UCSD-AML1 (cell line): ENCODE measurements around the gene SLC16A7.

Experiments used
- DNase-seq: peaks from one replicate; lab custom pipeline; 2025; ENCODE audit not compliant: unreplicated experiment; lab: John Stamatoyannopoulos, UW

Gene SLC16A7

GRCh38 chr12:59660921-59661597 is 65.2 kb downstream of the SLC16A7 start:
- DNase-seq = no peak

- DNase-seq = no peak
Measured at GRCh38 chr12:59664495-59664894, 68.7 kb downstream of the SLC16A7 start.

DNA sequence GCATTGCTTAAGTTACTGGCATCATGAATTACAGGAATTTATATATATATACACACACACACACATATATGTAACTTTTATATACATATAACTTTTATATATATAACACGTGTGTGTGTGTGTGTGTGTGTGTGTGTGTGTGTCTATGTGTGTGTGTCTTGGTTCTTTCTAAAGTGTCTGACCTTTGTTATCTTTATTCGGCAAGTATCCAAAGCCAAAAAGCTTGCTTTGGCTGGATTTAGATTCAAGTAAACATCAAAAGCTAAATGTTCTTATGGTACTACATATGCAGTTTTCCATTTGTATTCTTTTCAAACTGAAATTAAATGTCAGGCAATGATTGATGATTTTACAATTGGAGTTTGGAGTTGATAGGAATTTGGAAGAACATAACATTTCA is 69.9 kb downstream of the SLC16A7 start:
- DNase-seq = no peak

- DNase-seq = no peak
Measured at GRCh38 chr12:59668674-59669073, 72.8 kb downstream of the SLC16A7 start.

DNA sequence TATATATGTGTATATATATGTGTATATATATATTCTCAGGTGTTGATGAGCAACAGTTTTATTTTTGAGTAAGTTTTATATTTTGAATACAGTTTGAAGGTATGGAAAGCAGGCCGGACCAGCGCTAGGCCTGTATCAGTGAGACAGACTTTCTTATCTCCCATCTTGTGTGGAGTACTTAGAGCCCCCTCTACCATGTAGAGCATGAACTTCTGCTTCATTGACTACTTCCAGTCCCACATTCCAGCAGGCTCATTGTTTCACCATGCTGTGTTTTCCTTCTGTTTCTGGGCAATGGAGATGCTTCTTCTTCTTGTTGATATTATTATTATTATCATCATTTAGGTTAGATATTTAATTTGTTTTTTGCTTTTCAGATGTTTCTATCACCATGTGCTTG is 76.4 kb downstream of the SLC16A7 start:
- DNase-seq = no peak

DNA sequence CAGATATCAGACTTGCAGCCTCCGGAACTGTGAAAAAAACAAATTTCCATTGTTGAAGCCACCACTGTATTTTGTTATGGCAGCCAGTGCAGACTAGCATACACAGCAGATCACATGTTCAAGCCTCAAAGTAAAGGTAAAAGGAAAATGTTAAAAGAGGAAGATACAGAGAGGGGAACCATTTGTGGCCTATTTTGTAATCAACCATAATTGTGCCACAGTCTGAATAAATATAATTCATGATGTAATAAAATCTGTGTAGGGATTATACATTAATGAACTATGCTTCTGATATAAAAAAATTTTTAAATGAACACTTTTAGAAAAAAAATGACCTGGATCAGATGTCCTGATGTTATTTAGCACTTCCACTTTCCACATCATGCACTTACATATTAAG is 79.6 kb downstream of the SLC16A7 start:
- no peak for DNase-seq

- no peak for DNase-seq
Measured at GRCh38 chr12:59677857-59678256, 82.0 kb downstream of the SLC16A7 start.

DNA sequence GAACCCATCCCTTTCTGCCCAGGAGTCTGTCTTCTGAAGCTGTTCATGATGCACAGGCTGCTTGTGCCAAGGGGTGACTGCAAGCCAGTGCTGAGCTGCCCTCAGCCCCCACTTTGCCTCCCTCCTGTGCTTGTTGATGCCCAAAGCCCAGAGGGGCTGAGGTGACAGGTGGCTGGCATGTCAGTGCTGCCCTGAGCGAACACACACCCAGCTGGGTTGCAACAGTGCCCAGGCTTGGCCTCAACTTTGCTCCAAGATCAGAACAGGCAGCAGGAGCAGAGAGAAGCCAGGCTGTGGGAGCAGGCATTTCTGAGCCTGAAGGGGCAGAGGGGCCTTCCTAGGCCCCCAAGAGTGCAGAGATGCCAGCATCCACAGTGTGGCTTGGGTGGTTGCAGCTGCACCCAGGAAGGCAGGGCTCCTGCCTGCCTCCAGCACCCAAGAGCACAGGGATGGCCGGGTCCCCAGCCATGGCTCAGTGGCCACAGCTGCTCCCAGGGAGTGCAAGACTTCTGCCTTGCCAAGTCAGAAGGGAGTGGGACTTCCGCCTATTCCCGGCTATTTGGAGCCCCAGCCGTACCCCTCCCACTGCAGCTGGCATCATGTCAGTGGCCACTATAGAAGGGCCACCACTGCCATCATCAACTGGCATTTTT is 83.1 kb downstream of the SLC16A7 start:
- DNase-seq = no peak

GRCh38 chr12:59689776-59690175 is 93.9 kb downstream of the SLC16A7 start:
- DNase-seq = no peak

- no peak for DNase-seq
Measured at GRCh38 chr12:59695379-59695778, 99.5 kb downstream of the SLC16A7 start.

- no peak for DNase-seq
Measured at GRCh38 chr12:59698600-59698999, 102.8 kb downstream of the SLC16A7 start.

DNA sequence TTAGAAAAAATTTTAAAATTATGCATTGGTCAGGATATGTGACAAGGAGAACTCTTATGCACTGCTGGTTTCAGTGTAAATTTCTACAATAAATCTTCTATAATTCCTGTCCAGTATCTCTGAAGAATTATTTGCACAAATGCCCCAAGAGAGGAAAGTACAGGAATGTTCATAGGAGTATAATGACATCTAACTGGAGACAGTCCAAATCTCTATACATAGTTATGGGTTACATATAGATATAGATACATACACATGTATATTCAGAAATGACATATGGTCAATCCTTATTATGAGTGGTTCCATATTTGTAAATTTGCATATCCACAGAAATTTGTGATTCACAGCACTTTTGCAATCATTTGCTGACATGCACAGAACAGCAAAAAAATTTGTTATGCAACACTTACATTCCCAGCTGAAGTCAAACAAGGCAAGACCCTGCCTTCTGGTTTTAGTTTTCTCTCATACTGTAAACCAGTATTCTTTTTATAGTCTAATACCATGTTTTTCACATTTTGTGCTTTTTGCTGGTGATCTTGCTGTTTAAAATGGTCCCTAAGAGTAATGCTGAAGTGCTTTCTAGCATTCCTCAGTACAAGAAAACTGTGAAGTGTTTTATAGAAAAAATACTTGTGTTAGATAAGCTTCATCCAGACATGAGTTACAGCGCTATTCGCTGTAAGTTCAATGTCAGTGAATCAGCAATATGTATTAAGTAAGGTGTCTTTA is 103.8 kb downstream of the SLC16A7 start:
- DNase-seq = no peak

DNA sequence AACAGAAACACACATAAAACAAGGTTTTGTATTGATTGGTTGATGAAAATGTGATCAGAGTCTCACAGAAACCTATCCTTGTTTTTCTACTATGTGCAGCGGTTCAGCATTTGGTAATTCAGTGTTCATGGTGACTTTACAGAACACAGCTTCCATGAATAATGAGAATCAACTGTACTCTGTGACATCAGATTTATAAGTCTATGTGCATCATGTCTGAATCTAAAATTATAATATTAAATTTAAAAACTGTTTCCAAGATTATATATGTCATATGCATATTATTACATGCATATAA is 104.3 kb downstream of the SLC16A7 start:
- no peak for DNase-seq

DNA sequence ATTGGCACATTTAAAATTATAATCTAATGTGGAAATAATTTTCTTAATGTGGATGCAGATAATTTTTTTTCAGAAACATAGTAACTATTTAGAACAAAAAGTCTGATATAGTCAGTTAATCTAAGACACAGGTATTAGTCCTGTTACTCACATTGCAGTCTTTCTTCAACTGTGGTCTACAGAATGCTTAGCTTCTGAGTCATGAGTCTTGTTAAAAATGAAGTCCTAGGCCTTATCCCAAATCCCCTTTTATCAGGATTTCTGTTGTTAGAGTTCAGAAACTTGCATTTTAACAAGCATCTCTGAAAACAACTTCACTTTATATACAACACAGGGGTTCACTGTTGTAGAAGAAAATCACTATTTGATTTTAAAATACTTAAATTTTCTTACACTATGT is 112.2 kb downstream of the SLC16A7 start:
- no peak for DNase-seq

DNA sequence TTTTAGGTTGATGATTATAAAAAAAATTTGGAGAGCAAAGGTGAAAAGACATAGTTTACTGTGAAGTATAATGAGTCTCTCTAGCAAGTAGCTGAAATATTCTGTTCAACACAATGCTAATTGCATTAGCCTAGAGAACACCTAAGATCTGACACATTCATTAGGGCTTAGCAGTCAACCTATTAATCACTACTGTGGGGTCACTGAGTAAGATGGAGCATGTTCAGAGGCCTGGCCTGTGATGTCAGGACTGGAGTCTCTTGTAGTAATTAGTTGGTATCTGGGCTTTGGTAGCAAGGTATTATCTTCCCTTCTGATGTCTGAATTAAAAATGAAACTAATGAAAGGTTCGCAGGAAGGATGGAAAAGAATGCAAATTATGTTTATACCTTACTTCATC is 112.7 kb downstream of the SLC16A7 start:
- no peak for DNase-seq

- DNase-seq = no peak
Measured at GRCh38 chr12:59710004-59710628, 114.3 kb downstream of the SLC16A7 start.

GRCh38 chr12:59710964-59711363 is 115.1 kb downstream of the SLC16A7 start:
- DNase-seq = no peak

DNA sequence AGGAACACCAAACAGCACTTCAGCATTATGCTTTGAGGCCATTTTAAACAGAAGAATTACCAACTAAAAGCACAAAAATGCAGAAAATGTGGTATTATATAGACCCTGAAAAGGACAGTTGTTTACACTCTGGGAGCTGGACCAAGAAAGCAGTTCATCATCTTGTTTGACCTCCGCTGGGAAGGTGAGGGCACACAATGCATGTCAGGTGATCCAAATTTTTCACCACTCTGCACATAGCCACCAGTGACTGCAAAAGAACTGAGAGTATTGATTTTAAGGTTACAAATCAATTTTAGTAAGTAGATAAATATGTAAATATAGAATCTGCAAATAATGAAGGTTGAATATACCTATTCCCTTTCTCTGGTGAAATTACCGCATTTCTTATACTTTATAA is 119.6 kb downstream of the SLC16A7 start:
- DNase-seq = no peak

- DNase-seq = no peak
Measured at GRCh38 chr12:59716043-59716442, 120.2 kb downstream of the SLC16A7 start.

GRCh38 chr12:59717436-59717835 is 121.6 kb downstream of the SLC16A7 start:
- no peak for DNase-seq

DNA sequence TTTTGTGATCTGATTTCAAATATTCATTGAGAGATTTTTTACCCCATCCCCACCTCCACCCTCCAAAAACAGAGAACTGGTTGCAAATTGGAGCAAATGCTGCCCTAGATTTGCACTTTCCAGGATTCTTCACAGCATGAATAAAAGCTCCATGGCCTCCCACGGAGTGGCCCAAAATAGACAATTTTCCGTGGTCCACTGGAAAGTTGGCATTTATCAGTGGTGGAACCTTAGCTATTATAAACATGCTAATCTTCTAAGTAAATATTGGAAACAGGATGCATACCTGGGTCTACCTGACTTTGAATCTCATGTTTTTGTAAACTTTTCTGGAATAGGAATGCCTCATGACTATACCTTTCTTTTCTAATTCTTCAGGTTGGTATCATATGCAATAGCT is 123.9 kb downstream of the SLC16A7 start:
- no peak for DNase-seq

GRCh38 chr12:59723520-59723919 is 127.7 kb downstream of the SLC16A7 start:
- DNase-seq = no peak
